K562 (cell line): ENCODE data around the gene NR6A1. TPM values are rescaled to one million over a fixed set of nuclear protein-coding genes. Genes with fewer than 3 reads are reported as not detected.

Experiments used
- ARID1B ChIP-seq: fragments of 450-650 bp; IDR thresholded peaks from 2 replicates; pipeline ENCODE4 v1.6.1; 2016; ENCODE audit warnings: antibody characterized with exemption, mild to moderate bottlenecking, inconsistent platforms
- FOXJ3 ChIP-seq: sonication (generic); formaldehyde crosslinking; IDR thresholded peaks from 2 replicates; pipeline ENCODE4 v1.4.0; 2020; ENCODE audit warnings: mild to moderate bottlenecking, missing genetic modification reagents
- HNRNPL ChIP-seq: fragments of 200-400 bp; formaldehyde crosslinking; IDR thresholded peaks from 2 replicates; pipeline ENCODE4 v1.6.1; 2017; ENCODE audit warnings: low read depth, mild to moderate bottlenecking, low read length
- MEIS2 ChIP-seq: fragments of 450-650 bp; IDR thresholded peaks from 2 replicates; pipeline ENCODE4 v1.6.1; 2014; ENCODE audit warnings: mild to moderate bottlenecking; ENCODE audit not compliant: partially characterized antibody
- MXI1 ChIP-seq: IDR thresholded peaks from 2 replicates; pipeline ENCODE4 v1.6.1; 2011; ENCODE audit warnings: low read depth, mild to moderate bottlenecking, improper control_type of control experiment, low read length
- RAD21 ChIP-seq, 2 experiments: fragments of 250-450 bp in 1 of 2; fragments of 450-650 bp in 1 of 2; sonication (Bioruptor Pico) in 1 of 2; formaldehyde crosslinking in 1 of 2; IDR thresholded peaks in 1 of 2; conservative IDR thresholded peaks in 1 of 2; 2 replicates each; pipeline versions ENCODE4 v1.4.0 to v1.8.0; 2020 to 2022; ENCODE audit warnings: mild to moderate bottlenecking in 2 of 2, moderate library complexity in 1 of 2
- ZC3H11A ChIP-seq: IDR thresholded peaks from 2 replicates; pipeline ENCODE4 v1.6.1; 2012; ENCODE audit warnings: low read depth, low read length, improper control_type of control experiment
- ZNF79 ChIP-seq: fragments of 250-450 bp; sonication (Bioruptor Pico); IDR thresholded peaks from 2 replicates; pipeline ENCODE4 v1.4.0; 2020; ENCODE audit warnings: low read depth, mild to moderate bottlenecking, moderate library complexity
- polyA plus RNA-seq, 8 experiments: library from polyadenylated mRNA; depleted of rRNA in 4 of 8; stranded (reverse) in 5 of 8; unstranded in 3 of 8; fragments of >200 nt; fragmentation: Nextera tagmentation in 2 of 8; fragmentation: Illumina TruSeq in 1 of 8; extraction: Ambion mirVana in 2 of 8; extraction: Trizol in 1 of 8; gene quantifications; 2 replicates each; pipeline versions ENCODE4 v1.2.1 to v1.2.3, GENCODE V29; 2011 to 2014; ENCODE audit warnings: inconsistent platforms in 1 of 8, missing spikeins in 1 of 8
- total RNA-seq, 7 experiments: library from RNA; depleted of rRNA in 6 of 7; stranded (reverse); fragments of >200 nt in 6 of 7; fragmentation: Illumina TruSeq in 2 of 7; extraction: Trizol in 2 of 7; gene quantifications; 2 replicates each; pipeline versions ENCODE4 v1.2.1 to v1.2.3, GENCODE V29; 2011 to 2021; ENCODE audit warnings: low replicate concordance in 1 of 7
- TF ChIP-seq, protein P1 (sequence below): fragments of 250-450 bp; sonication (Bioruptor Pico); IDR thresholded peaks from 2 replicates; pipeline ENCODE4 v1.8.0; 2022; ENCODE audit warnings: inconsistent platforms
- TF ChIP-seq, protein P2 (sequence below): fragments of 250-450 bp; sonication (Bioruptor Pico); IDR thresholded peaks from 2 replicates; pipeline ENCODE4 v1.4.0; 2020; ENCODE audit warnings: mild to moderate bottlenecking, moderate library complexity

NR6A1 gene
- total and polyA plus RNA-seq, 9 of the 15 experiments (the other 6 are each of a cell fraction or from before 2014, with no cell fraction given), result 9.7 to 55.4 (median 28.3) TPM

DNA sequence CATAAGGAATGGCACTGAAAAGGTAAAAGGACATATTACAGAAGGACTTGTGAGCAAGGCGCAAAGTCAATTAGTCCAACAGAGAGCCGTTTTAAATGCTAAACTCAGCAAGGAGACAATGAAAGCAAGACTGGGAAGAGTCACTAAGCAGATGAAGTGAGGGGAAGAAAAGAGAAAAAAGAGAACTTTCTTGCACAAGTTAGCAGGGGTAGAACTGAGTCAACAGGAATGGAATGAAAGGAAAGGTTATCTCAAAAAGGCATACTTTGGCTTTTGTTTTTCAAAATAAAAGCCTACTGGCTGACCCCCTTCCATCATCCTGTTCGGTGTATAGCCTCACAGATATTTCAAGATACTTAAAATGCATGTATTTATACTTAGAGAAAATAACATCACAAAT lies 75.0 kb downstream of the NR6A1 start (continued):
- TF ChIP-seq ZC3H11A (no peak), RAD21 (CRISPR knock-in tag; conservative IDR thresholded peaks at IDR 0.05 in 1 of 2, IDR thresholded peaks at IDR 0.05 in 1 of 2) (no peak), FOXJ3 (CRISPR knock-in tag) (no peak), MXI1 (no peak), ZNF79 (CRISPR knock-in tag) (no peak), MEIS2 (no peak), HNRNPL (no peak), ARID1B (peak; percentile 47)
- TF ChIP-seq, protein P1, sequence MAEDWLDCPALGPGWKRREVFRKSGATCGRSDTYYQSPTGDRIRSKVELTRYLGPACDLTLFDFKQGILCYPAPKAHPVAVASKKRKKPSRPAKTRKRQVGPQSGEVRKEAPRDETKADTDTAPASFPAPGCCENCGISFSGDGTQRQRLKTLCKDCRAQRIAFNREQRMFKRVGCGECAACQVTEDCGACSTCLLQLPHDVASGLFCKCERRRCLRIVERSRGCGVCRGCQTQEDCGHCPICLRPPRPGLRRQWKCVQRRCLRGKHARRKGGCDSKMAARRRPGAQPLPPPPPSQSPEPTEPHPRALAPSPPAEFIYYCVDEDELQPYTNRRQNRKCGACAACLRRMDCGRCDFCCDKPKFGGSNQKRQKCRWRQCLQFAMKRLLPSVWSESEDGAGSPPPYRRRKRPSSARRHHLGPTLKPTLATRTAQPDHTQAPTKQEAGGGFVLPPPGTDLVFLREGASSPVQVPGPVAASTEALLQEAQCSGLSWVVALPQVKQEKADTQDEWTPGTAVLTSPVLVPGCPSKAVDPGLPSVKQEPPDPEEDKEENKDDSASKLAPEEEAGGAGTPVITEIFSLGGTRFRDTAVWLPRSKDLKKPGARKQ, result no peak
- TF ChIP-seq, protein P2, sequence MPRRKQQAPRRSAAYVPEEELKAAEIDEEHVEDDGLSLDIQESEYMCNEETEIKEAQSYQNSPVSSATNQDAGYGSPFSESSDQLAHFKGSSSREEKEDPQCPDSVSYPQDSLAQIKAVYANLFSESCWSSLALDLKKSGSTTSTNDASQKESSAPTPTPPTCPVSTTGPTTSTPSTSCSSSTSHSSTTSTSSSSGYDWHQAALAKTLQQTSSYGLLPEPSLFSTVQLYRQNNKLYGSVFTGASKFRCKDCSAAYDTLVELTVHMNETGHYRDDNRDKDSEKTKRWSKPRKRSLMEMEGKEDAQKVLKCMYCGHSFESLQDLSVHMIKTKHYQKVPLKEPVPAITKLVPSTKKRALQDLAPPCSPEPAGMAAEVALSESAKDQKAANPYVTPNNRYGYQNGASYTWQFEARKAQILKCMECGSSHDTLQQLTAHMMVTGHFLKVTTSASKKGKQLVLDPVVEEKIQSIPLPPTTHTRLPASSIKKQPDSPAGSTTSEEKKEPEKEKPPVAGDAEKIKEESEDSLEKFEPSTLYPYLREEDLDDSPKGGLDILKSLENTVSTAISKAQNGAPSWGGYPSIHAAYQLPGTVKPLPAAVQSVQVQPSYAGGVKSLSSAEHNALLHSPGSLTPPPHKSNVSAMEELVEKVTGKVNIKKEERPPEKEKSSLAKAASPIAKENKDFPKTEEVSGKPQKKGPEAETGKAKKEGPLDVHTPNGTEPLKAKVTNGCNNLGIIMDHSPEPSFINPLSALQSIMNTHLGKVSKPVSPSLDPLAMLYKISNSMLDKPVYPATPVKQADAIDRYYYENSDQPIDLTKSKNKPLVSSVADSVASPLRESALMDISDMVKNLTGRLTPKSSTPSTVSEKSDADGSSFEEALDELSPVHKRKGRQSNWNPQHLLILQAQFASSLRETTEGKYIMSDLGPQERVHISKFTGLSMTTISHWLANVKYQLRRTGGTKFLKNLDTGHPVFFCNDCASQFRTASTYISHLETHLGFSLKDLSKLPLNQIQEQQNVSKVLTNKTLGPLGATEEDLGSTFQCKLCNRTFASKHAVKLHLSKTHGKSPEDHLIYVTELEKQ (CRISPR knock-in tag), result no peak
- TF ChIP-seq, all 486 proteins: peak for 5
